ENCODE measurements around the gene MLC1.

- TF ChIP-seq, protein P1, sequence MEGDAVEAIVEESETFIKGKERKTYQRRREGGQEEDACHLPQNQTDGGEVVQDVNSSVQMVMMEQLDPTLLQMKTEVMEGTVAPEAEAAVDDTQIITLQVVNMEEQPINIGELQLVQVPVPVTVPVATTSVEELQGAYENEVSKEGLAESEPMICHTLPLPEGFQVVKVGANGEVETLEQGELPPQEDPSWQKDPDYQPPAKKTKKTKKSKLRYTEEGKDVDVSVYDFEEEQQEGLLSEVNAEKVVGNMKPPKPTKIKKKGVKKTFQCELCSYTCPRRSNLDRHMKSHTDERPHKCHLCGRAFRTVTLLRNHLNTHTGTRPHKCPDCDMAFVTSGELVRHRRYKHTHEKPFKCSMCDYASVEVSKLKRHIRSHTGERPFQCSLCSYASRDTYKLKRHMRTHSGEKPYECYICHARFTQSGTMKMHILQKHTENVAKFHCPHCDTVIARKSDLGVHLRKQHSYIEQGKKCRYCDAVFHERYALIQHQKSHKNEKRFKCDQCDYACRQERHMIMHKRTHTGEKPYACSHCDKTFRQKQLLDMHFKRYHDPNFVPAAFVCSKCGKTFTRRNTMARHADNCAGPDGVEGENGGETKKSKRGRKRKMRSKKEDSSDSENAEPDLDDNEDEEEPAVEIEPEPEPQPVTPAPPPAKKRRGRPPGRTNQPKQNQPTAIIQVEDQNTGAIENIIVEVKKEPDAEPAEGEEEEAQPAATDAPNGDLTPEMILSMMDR (IDR thresholded peaks at IDR 0.05): no peak
- TF ChIP-seq POLR2AphosphoS5 (IDR thresholded peaks at IDR 0.05; ENCODE audit: low read depth, low read length) (no peak), SIN3A (IDR thresholded peaks at IDR 0.05; ENCODE audit: borderline replicate concordance, insufficient read depth, low read depth, low read length) (no peak)
- TF ChIP-seq, protein P2, sequence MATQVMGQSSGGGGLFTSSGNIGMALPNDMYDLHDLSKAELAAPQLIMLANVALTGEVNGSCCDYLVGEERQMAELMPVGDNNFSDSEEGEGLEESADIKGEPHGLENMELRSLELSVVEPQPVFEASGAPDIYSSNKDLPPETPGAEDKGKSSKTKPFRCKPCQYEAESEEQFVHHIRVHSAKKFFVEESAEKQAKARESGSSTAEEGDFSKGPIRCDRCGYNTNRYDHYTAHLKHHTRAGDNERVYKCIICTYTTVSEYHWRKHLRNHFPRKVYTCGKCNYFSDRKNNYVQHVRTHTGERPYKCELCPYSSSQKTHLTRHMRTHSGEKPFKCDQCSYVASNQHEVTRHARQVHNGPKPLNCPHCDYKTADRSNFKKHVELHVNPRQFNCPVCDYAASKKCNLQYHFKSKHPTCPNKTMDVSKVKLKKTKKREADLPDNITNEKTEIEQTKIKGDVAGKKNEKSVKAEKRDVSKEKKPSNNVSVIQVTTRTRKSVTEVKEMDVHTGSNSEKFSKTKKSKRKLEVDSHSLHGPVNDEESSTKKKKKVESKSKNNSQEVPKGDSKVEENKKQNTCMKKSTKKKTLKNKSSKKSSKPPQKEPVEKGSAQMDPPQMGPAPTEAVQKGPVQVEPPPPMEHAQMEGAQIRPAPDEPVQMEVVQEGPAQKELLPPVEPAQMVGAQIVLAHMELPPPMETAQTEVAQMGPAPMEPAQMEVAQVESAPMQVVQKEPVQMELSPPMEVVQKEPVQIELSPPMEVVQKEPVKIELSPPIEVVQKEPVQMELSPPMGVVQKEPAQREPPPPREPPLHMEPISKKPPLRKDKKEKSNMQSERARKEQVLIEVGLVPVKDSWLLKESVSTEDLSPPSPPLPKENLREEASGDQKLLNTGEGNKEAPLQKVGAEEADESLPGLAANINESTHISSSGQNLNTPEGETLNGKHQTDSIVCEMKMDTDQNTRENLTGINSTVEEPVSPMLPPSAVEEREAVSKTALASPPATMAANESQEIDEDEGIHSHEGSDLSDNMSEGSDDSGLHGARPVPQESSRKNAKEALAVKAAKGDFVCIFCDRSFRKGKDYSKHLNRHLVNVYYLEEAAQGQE (IDR thresholded peaks at IDR 0.05; ENCODE audit: insufficient read depth in 1 of 2, low read depth in 2 of 2, low read length in 1 of 2): no peak
Observed at GRCh38 chr22:50102946-50103345, 17.7 kb upstream of the MLC1 start.
